Fibroblast of lung (primary cell): ENCODE results near the gene PPP1CC.

Experiments
- EZH2 ChIP-seq: IDR thresholded peaks from 2 replicates; pipeline ENCODE4 v1.5.1; 2012; ENCODE audit warnings: low read length, control low read depth, mild to moderate bottlenecking; ENCODE audit errors: missing control alignments
- TF ChIP-seq, protein P1 (sequence below), 2 donors: IDR thresholded peaks in 1 of 2; conservative IDR thresholded peaks in 1 of 2; 1 replicate in 1 of 2; 2 replicates in 1 of 2; pipeline ENCODE4 v1.5.1; 2011 to 2012; ENCODE audit warnings: low read length in 2 of 2, control low read depth in 1 of 2, inconsistent platforms in 1 of 2, low read depth in 1 of 2, mild to moderate bottlenecking in 1 of 2

DNA sequence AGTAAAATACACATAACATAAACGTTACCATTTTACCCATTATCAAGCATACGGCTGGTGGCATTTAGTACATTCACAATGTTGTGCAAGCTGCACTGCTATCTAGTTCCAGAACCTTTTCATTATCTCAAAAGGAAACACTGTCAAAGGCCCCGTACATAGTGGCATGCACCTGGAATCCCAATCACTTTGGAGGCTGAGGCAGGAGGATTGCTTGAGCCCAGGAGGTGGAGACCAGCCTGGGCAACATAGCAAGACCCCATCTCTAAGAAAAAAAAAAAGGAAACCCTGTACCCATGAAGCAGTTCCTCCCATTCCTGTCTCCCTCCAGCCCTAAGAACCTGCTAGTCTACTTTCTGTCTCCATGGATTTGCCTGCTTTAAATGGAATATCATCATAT is 46.4 kb downstream of the PPP1CC start:
- no peak for TF ChIP-seq EZH2
- TF ChIP-seq, protein P1, sequence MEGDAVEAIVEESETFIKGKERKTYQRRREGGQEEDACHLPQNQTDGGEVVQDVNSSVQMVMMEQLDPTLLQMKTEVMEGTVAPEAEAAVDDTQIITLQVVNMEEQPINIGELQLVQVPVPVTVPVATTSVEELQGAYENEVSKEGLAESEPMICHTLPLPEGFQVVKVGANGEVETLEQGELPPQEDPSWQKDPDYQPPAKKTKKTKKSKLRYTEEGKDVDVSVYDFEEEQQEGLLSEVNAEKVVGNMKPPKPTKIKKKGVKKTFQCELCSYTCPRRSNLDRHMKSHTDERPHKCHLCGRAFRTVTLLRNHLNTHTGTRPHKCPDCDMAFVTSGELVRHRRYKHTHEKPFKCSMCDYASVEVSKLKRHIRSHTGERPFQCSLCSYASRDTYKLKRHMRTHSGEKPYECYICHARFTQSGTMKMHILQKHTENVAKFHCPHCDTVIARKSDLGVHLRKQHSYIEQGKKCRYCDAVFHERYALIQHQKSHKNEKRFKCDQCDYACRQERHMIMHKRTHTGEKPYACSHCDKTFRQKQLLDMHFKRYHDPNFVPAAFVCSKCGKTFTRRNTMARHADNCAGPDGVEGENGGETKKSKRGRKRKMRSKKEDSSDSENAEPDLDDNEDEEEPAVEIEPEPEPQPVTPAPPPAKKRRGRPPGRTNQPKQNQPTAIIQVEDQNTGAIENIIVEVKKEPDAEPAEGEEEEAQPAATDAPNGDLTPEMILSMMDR (conservative IDR thresholded peaks at IDR 0.05 in 1 of 2, IDR thresholded peaks at IDR 0.05 in 1 of 2; ENCODE audit: low read depth in 1 of 2, low read length in 2 of 2): no peak
